Suprapubic skin (tissue), 4 donors: Measurements from ENCODE around the gene WWP2. TPM values are rescaled to one million over a fixed set of nuclear protein-coding genes. Genes with fewer than 3 reads are reported as not detected.

Experiments used
- DNase-seq, 2 donors: peaks; one replicate each; pipeline ENCODE4 v3.0.0-alpha.2; 2019; ENCODE audit warnings: low spot score in 2 of 2
- H3K27ac ChIP-seq: fragments of 200-600 bp; sonication (generic); one replicate; pipeline ENCODE4 v1.5.1; 2019
- H3K27me3 ChIP-seq: fragments of 200-600 bp; sonication (generic); one replicate; pipeline ENCODE4 v1.5.1; 2019
- H3K36me3 ChIP-seq: fragments of 200-600 bp; sonication (generic); one replicate; pipeline ENCODE4 v1.5.1; 2019
- H3K4me1 ChIP-seq: fragments of 200-600 bp; sonication (generic); one replicate; pipeline ENCODE4 v1.5.1; 2019
- H3K4me3 ChIP-seq: fragments of 200-600 bp; sonication (generic); one replicate; pipeline ENCODE4 v1.5.1; 2019; ENCODE audit warnings: mild to moderate bottlenecking
- H3K9me3 ChIP-seq: fragments of 200-600 bp; sonication (generic); one replicate; pipeline ENCODE4 v1.5.1; 2019
- CTCF ChIP-seq, 2 donors: fragments of 200-600 bp in 1 of 2; fragments of 450-650 bp in 1 of 2; sonication (generic) in 1 of 2; IDR thresholded peaks; one replicate each; pipeline ENCODE4 v1.5.1; 2016 to 2019; ENCODE audit warnings: antibody characterized with exemption in 2 of 2, mild to moderate bottlenecking in 1 of 2, moderate library complexity in 1 of 2
- EP300 ChIP-seq: sonication (generic); formaldehyde crosslinking; IDR thresholded peaks from one replicate; pipeline ENCODE4 v1.6.1; 2017; ENCODE audit warnings: antibody characterized with exemption
- POLR2A ChIP-seq, 2 donors: fragments of 450-650 bp; IDR thresholded peaks; one replicate each; pipeline ENCODE4 v1.6.1; 2017; ENCODE audit warnings: antibody characterized with exemption in 2 of 2, mild to moderate bottlenecking in 2 of 2, moderate library complexity in 2 of 2
- POLR2AphosphoS5 ChIP-seq, 3 donors: sonication (generic); formaldehyde crosslinking; IDR thresholded peaks; one replicate each; pipeline ENCODE4 v1.6.1; 2017; ENCODE audit warnings: antibody characterized with exemption in 3 of 3
- WGBS: methylation state at CpG from one replicate; pipeline ENCODE4 v1.1.5; 2018; 5-methylcytosine and 5-hydroxymethylcytosine counted together
- total RNA-seq, 4 donors: library from RNA; depleted of rRNA; stranded (reverse); fragments of >200 nt; gene quantifications; one replicate each; pipeline ENCODE4 v1.1.0, GENCODE V29; 2016

The WWP2 gene
- total RNA-seq, 4 donors from 2014 or later: 27.1 to 48.9 (median 42.2) TPM

GRCh38 chr16:69771651-69771967 lies 9.5 kb downstream of the WWP2 start:
- Histone ChIP-seq H3K27me3 (no peaks in the 10 kb centered on the region), H3K36me3 (no peaks in the 10 kb centered on the region), H3K4me3 (no peak overlapping the region), H3K4me1 (no peaks in the 10 kb centered on the region), H3K27ac (no peak overlapping the region), H3K9me3 (no peaks in the 10 kb centered on the region)
- 95% methylated on average over 2 of the region's 2 CpGs for WGBS
- no peak for DNase-seq
- TF ChIP-seq EP300 (no peak), CTCF (IDR thresholded peaks at IDR 0.05) (no peak), POLR2AphosphoS5 (IDR thresholded peaks at IDR 0.05) (no peak), POLR2A (IDR thresholded peaks at IDR 0.05) (no peak)

DNA sequence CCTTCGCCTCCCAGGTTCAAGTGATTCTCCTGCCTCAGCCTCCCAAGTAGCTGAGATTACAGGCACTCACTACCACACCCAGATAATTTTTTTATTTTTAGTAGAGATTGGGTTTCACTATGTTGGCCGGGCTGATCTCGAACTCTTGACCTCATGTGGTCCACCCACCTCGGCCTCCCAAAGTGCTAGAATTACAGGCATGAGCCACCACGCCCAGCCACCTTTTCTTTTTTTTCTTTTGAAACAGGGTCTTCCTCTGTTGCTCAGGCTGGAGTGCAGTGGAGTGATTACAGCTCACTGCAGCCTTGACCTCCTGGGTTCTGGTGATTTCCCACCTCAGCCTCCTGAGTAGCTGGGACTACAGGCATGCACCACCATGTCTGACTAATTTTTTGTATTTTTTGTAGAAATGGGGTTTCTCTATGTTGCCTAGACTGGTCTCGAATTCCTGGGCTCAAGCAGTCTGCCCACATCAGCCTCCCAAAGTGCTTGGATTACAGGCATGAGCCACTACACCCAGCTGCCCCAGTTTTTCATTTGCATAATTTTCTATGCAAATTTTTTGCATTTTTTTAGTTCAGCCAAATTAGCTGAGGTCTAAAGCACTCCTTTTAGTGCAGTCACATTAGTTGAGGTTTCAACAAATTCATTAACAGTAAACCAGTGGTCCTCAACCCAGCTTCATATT lies 11.3 kb downstream of the WWP2 start:
- Histone ChIP-seq H3K4me1 (no peaks in the 10 kb centered on the region), H3K4me3 (no peak overlapping the region), H3K9me3 (no peaks in the 10 kb centered on the region), H3K27ac (no peak overlapping the region), H3K36me3 (no peaks in the 10 kb centered on the region), H3K27me3 (no peaks in the 10 kb centered on the region)
- no peak for DNase-seq
- whole genome bisulfite sequencing: 84% methylated on average over 6 of the region's 6 CpGs
- no peak for TF ChIP-seq CTCF (IDR thresholded peaks at IDR 0.05)
- no peak for TF ChIP-seq POLR2A (IDR thresholded peaks at IDR 0.05)
- no peak for TF ChIP-seq POLR2AphosphoS5 (IDR thresholded peaks at IDR 0.05)
- no peak for TF ChIP-seq EP300

- no peaks in the 10 kb centered on the region for H3K4me1 ChIP-seq
- no peak for DNase-seq
These were observed 13.4 kb downstream of the WWP2 start for GRCh38 chr16:69775563-69775962.

DNA sequence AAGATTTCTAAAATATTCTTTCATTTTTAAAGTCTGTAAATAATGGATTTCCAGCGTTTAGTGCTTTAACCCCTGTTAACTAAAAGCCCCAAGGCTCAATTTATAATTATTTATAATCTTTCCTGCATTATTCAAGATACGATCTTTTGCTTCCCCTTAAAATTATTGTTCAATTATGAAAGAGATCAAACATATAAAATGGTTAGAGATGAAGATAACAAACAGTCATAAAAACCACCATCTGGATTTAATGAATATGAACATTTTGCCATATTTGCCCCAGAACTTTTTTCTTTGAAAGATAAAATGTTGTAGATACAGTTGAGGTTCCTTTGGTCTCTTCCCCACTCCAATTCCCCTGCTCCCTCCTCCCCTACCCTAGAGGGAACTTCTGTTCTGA lies 17.6 kb downstream of the WWP2 start:
- WGBS: 63% methylated on average over 2 of the region's 2 CpGs
- peaks cover 9% of the 10 kb centered on the region for H3K36me3 ChIP-seq

More at GRCh38 chr16:69775563-69775962, 13.4 kb downstream of the WWP2 start:
- Histone ChIP-seq H3K9me3 (no peaks in the 10 kb centered on the region), H3K27me3 (no peaks in the 10 kb centered on the region), H3K27ac (no peak overlapping the region), H3K4me3 (no peak overlapping the region), H3K36me3 (no peaks in the 10 kb centered on the region)
- TF ChIP-seq POLR2AphosphoS5 (IDR thresholded peaks at IDR 0.05) (no peak), CTCF (IDR thresholded peaks at IDR 0.05) (no peak), EP300 (no peak), POLR2A (IDR thresholded peaks at IDR 0.05) (no peak)

GRCh38 chr16:69781118-69781517 lies 19.0 kb downstream of the WWP2 start:
- H3K9me3 ChIP-seq: no peaks in the 10 kb centered on the region
- no peak for TF ChIP-seq CTCF (IDR thresholded peaks at IDR 0.05)
- TF ChIP-seq POLR2AphosphoS5 (IDR thresholded peaks at IDR 0.05): no peak
- no peak for TF ChIP-seq POLR2A (IDR thresholded peaks at IDR 0.05)
- TF ChIP-seq EP300: no peak
- no peak overlapping the region for H3K4me3 ChIP-seq
- no peaks in the 10 kb centered on the region for H3K27me3 ChIP-seq
- H3K4me1 ChIP-seq: no peaks in the 10 kb centered on the region
- H3K27ac ChIP-seq: no peak overlapping the region
- no peak for DNase-seq
- WGBS: 83% methylated on average over 3 of the region's 3 CpGs
- H3K36me3 ChIP-seq: peaks cover 9% of the 10 kb centered on the region

More for the DNA sequence above, 17.6 kb downstream of the WWP2 start:
- Histone ChIP-seq H3K4me1 (no peaks in the 10 kb centered on the region), H3K27me3 (no peaks in the 10 kb centered on the region), H3K27ac (no peak overlapping the region), H3K4me3 (no peak overlapping the region), H3K9me3 (no peaks in the 10 kb centered on the region)
- DNase-seq: no peak
- TF ChIP-seq POLR2AphosphoS5 (IDR thresholded peaks at IDR 0.05) (no peak), POLR2A (IDR thresholded peaks at IDR 0.05) (no peak), EP300 (no peak), CTCF (IDR thresholded peaks at IDR 0.05) (no peak)
